GM12878 (cell line): ENCODE measurements around the gene MB21D2. TPM values are rescaled to one million over a fixed set of nuclear protein-coding genes. Genes with fewer than 3 reads are reported as not detected.

Source experiments
- ATAC-seq: fragments of 200-7000 bp; cut with Tn5 transposase; 3 replicates; pipeline ENCODE4 v1.9.1; 2020; ENCODE audit warnings: mild to moderate bottlenecking, moderate library complexity
- BruUV-seq: library from RNA; stranded (reverse); fragments of 400-500 nt; replicated peaks from 2 replicates; lab custom pipeline; 2021; lab: Mats Ljungman, UMichigan
- CTCF ChIA-PET: fragments of 300-600 bp; sonication (Branson Sonifier 250); formaldehyde crosslinking; extraction: SDS; loops from one replicate; lab custom pipeline; 2021; ENCODE audit warnings: inconsistent platforms; lab: Yijun Ruan, JAX
- POLR2A ChIA-PET: fragments of 350-600 bp; formaldehyde crosslinking; extraction: SDS; loops from one replicate; lab custom pipeline; 2021; ENCODE audit warnings: inconsistent platforms; lab: Charles Lee
- RAD21 ChIA-PET: fragments of 300-600 bp; sonication (Branson Sonifier 250); formaldehyde crosslinking; loops from one replicate; lab custom pipeline; 2023; ENCODE audit warnings: antibody characterized with exemption; ENCODE audit not compliant: unreplicated experiment; lab: Charles Lee
- SMC1A ChIA-PET: fragments of 300-600 bp; sonication (Branson Sonifier 250); formaldehyde crosslinking; loops from one replicate; lab custom pipeline; 2023; ENCODE audit not compliant: unreplicated experiment, uncharacterized antibody; lab: Charles Lee
- DNase-seq: peaks from one replicate; pipeline ENCODE4 v3.0.0-alpha.2; 2011; ENCODE audit warnings: low read depth, low spot score
- FAIRE-seq: peaks from 3 replicates; lab custom pipeline; 2011; peaks lifted over from hg19 to GRCh38; lab: Jason Lieb, UNC
- H2AFZ ChIP-seq: 2 replicates; pipeline ENCODE4 v1.6.0; 2011; ENCODE audit warnings: low read depth, low read length, control low read depth; ENCODE audit not compliant: control insufficient read depth
- H3K27ac ChIP-seq: 2 replicates; pipeline ENCODE4 v1.5.1; 2011; ENCODE audit warnings: control low read depth; ENCODE audit not compliant: control insufficient read depth, insufficient read depth
- H3K27me3 ChIP-seq, 2 experiments: replicated peaks in 1 of 2; 2 replicates each; pipeline versions ENCODE4 v1.6.0 to v1.6.1; 2011; ENCODE audit warnings: low read length in 1 of 2; ENCODE audit not compliant: control insufficient read depth in 2 of 2, insufficient read depth in 2 of 2
- H3K36me3 ChIP-seq, 2 experiments: 2 replicates each; pipeline ENCODE4 v1.5.1; 2011; ENCODE audit warnings: low read length in 1 of 2; ENCODE audit not compliant: control insufficient read depth in 2 of 2, insufficient read depth in 2 of 2
- H3K4me1 ChIP-seq: 2 replicates; pipeline ENCODE4 v1.6.1; 2011; ENCODE audit warnings: mild to moderate bottlenecking, low read length, moderate library complexity, mixed read lengths; ENCODE audit not compliant: control insufficient read depth, insufficient read depth
- H3K4me2 ChIP-seq: 2 replicates; pipeline ENCODE4 v1.6.0; 2011; ENCODE audit warnings: control low read depth; ENCODE audit not compliant: control insufficient read depth, insufficient read depth
- H3K4me3 ChIP-seq: fragments of 200-600 bp; sonication (generic); 2 replicates; pipeline ENCODE4 v1.5.1; 2016
- H3K79me2 ChIP-seq: 2 replicates; pipeline ENCODE4 v1.6.0; 2011; ENCODE audit warnings: low read length; ENCODE audit not compliant: control insufficient read depth, insufficient read depth
- H3K9ac ChIP-seq: 2 replicates; pipeline ENCODE4 v1.8.0; 2011; ENCODE audit warnings: low read length, control low read depth, mixed read lengths; ENCODE audit not compliant: control insufficient read depth, insufficient read depth
- H3K9me3 ChIP-seq: replicated peaks from 3 replicates; pipeline ENCODE4 v1.5.1; 2011; ENCODE audit warnings: mild to moderate bottlenecking, low read length; ENCODE audit not compliant: control insufficient read depth, insufficient read depth
- H4K20me1 ChIP-seq: 2 replicates; pipeline ENCODE4 v1.6.0; 2011; ENCODE audit not compliant: control insufficient read depth, insufficient read depth
- CEBPZ ChIP-seq: fragments of 150-350 bp; IDR thresholded peaks from 2 replicates; pipeline ENCODE4 v1.6.1; 2016; ENCODE audit warnings: low read depth, low read length
- E4F1 ChIP-seq: fragments of 450-650 bp; IDR thresholded peaks from 2 replicates; pipeline ENCODE4 v1.6.1; 2018; ENCODE audit warnings: borderline replicate concordance, mild to moderate bottlenecking; ENCODE audit not compliant: partially characterized antibody
- HDGF ChIP-seq: fragments of 450-650 bp; IDR thresholded peaks from 2 replicates; pipeline ENCODE4 v1.6.1; 2016; ENCODE audit warnings: antibody characterized with exemption
- NRF1 ChIP-seq: conservative IDR thresholded peaks from 2 replicates; pipeline ENCODE4 v1.6.1; 2011; ENCODE audit warnings: mild to moderate bottlenecking, low read depth, low read length, improper control_type of control experiment
- PRDM15 ChIP-seq: fragments of 450-650 bp; formaldehyde crosslinking; IDR thresholded peaks from 2 replicates; pipeline ENCODE4 v1.4.0; 2020; ENCODE audit warnings: mild to moderate bottlenecking, moderate library complexity
- RELA ChIP-seq: fragments of 450-650 bp; IDR thresholded peaks from 2 replicates; pipeline ENCODE4 v1.8.0; 2014; ENCODE audit warnings: borderline replicate concordance; ENCODE audit not compliant: partially characterized antibody
- SREBF2 ChIP-seq: IDR thresholded peaks from 2 replicates; pipeline ENCODE4 v1.6.1; 2012; ENCODE audit warnings: mild to moderate bottlenecking, low read length
- ZBTB11 ChIP-seq: fragments of 450-650 bp; formaldehyde crosslinking; IDR thresholded peaks from 2 replicates; pipeline ENCODE4 v1.5.0; 2022; ENCODE audit warnings: mild to moderate bottlenecking, missing genetic modification characterization
- ZNF207 ChIP-seq: fragments of 450-650 bp; IDR thresholded peaks from 2 replicates; pipeline ENCODE4 v1.6.1; 2014; ENCODE audit warnings: antibody characterized with exemption, mild to moderate bottlenecking, borderline replicate concordance
- WGBS: methylation state at CpG from one replicate; pipeline ENCODE4 v1.1.6; 2016; ENCODE audit warnings: low lambda C conversion rate; ENCODE audit not compliant: insufficient replicate concordance, insufficient coverage; ENCODE audit errors: missing lambda C conversion rate; 5-methylcytosine and 5-hydroxymethylcytosine counted together
- in situ Hi-C: fragments of 300-500 bp; cut with MboI; formaldehyde crosslinking; loops from 9 replicates; pipeline ENCODE4 v1.14.3; 2018; ENCODE audit warnings: mixed read lengths
- intact Hi-C: fragments of 100-400 bp; cut with micrococcal nuclease; formaldehyde crosslinking; loops from one replicate; pipeline ENCODE4 v1.14.2; 2022; ENCODE audit not compliant: unreplicated experiment
- polyA plus RNA-seq, 11 experiments: library from polyadenylated mRNA; depleted of rRNA in 4 of 11; unstranded in 6 of 11; stranded (reverse) in 5 of 11; fragments of >200 nt; fragmentation: Nextera tagmentation in 4 of 11; fragmentation: Illumina TruSeq in 1 of 11; extraction: Ambion mirVana in 4 of 11; extraction: Trizol in 1 of 11; gene quantifications; 1 replicate in 1 of 11; 2 replicates in 10 of 11; pipeline versions ENCODE4 v1.2.1 to v1.2.3, GENCODE V29; 2011 to 2016; ENCODE audit warnings: inconsistent platforms in 2 of 11, missing spikeins in 2 of 11, low read depth in 1 of 11
- total RNA-seq, 4 experiments: library from RNA; depleted of rRNA in 3 of 4; stranded (reverse); fragments of >200 nt in 3 of 4; fragmentation: Illumina TruSeq in 1 of 4; extraction: Trizol in 1 of 4; gene quantifications; 2 replicates each; pipeline versions ENCODE4 v1.2.1 to v1.2.3, GENCODE V29; 2013 to 2021

MB21D2 gene
- total and polyA plus RNA-seq, 10 of the 15 experiments (the other 5 are each of a cell fraction or from before 2014, with no cell fraction given), result 7.9 to 21.2 (median 15.3) TPM

- H3K27me3 ChIP-seq, result no peaks in the 10 kb centered on the region
- no peaks in the 10 kb centered on the region; the same call in 2 of the 3 replicates for H3K9me3 ChIP-seq
- in situ Hi-C loops (no loop called here), intact Hi-C loops (no loop called here)
- H3K4me1 ChIP-seq, result peaks cover 45% of the 10 kb centered on the region
- no peak overlapping the region for H2AFZ ChIP-seq
- RAD21 ChIA-PET, result interaction anchor here (3.8 kb wide), 1 partner anchor 51 kb away, joined by 25 read pairs; no protein-coding TSS in a partner anchor
- SMC1A ChIA-PET, result interaction anchor here (1.1 to 6.0 kb wide), 7 partner anchors 8 to 53 kb away, joined by 3 to 24 read pairs (median 6); partner anchors contain the start of gene MB21D2
- H3K4me3 ChIP-seq, result no peak overlapping the region
- 87% methylated on average over 4 of the region's 4 CpGs for WGBS
- no peaks in the 10 kb centered on the region for H4K20me1 ChIP-seq
- H3K36me3 ChIP-seq, result no peaks in the 10 kb centered on the region
- H3K79me2 ChIP-seq, result peaks cover 34% of the 10 kb centered on the region
- CTCF ChIA-PET, result interaction anchor here (1.2 kb wide), 1 partner anchor 47 kb away, joined by 4 read pairs; no protein-coding TSS in a partner anchor
- DNase-seq, result no peak
- POLR2A ChIA-PET, result interaction anchor here (1.0 to 1.4 kb wide), 2 partner anchors 12 to 36 kb away, joined by 3 to 4 read pairs; no protein-coding TSS in a partner anchor
- no peak overlapping the region for H3K9ac ChIP-seq
- no TSS peak for BruUV-seq
- 0 out of 2 replicates have a peak overlapping the region, but pooled peaks have one; percentile 56 for H3K27ac ChIP-seq
- no peak for FAIRE-seq
- TF ChIP-seq PRDM15 (CRISPR knock-in tag) (no peak), SREBF2 (no peak), E4F1 (no peak), NRF1 (no peak), CEBPZ (no peak), HDGF (no peak), RELA (no peak), ZBTB11 (CRISPR knock-in tag) (no peak), ZNF207 (no peak)
- no peak overlapping the region for H3K4me2 ChIP-seq
- ATAC-seq, result no peak
Observed at GRCh38 chr3:192863091-192863420, 54.6 kb downstream of the MB21D2 start.
